Hematopoietic multipotent progenitor cell treated with erythropoietin and hydrocortisone succinate and interleukin-3 and kit ligand, for 17 days (in vitro differentiated cells): ENCODE data around the gene PSMA7.
A peak's percentile ranks its signal among the peaks of the same experiment; 100 is the strongest.
"Not testable (repeated sequence)": the region's sequence is repeated elsewhere in the genome, so short reads cannot be mapped to it uniquely, and the experiment has no call there.

Experiments used
- DNase-seq: peaks from one replicate; pipeline ENCODE4 v3.0.0-alpha.2; 2015; ENCODE audit warnings: low spot score

The PSMA7 gene

GRCh38 chr20:62119115-62119514, 24.1 kb downstream of the PSMA7 start:
- no peak for DNase-seq

- no peak for DNase-seq
Observed at GRCh38 chr20:62118113-62119043, 24.8 kb downstream of the PSMA7 start.

DNA sequence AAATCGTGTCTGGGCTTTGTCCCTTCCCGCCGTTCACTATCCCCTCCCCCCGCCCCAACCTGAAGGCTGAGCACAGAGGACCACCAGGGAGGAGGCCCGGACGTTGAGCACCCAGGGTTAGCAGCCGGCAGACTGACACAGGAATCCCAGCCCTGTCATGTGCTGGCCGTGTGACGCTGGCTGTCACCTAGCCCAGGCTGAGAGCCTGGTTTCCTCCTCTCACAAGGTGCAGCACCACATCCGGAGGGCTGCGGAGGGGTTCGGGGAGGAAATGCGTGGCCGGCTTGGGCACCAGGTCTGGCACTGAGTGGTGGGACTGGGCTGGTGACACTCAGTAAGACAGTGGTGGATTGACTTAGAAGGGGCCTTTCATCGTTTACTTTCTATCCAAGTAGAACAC, 25.5 kb downstream of the PSMA7 start:
- DNase-seq, result no peak

DNA sequence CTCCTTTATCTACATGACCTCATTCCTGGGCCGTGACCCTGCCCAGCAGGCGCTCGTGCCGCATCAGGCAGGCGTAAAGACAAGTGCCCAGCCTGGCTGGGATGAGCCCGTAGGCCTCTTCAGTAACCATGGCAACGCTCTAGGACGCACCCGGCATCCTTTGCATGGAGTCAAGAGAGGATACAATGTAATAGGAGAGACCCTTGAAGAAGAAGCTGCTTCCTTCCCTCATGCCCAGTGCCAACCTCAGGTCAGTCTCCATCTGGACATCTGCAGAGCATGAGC, 25.9 kb downstream of the PSMA7 start:
- no peak for DNase-seq

- DNase-seq, result no peak
Observed at GRCh38 chr20:62116558-62117361, 26.4 kb downstream of the PSMA7 start.

DNA sequence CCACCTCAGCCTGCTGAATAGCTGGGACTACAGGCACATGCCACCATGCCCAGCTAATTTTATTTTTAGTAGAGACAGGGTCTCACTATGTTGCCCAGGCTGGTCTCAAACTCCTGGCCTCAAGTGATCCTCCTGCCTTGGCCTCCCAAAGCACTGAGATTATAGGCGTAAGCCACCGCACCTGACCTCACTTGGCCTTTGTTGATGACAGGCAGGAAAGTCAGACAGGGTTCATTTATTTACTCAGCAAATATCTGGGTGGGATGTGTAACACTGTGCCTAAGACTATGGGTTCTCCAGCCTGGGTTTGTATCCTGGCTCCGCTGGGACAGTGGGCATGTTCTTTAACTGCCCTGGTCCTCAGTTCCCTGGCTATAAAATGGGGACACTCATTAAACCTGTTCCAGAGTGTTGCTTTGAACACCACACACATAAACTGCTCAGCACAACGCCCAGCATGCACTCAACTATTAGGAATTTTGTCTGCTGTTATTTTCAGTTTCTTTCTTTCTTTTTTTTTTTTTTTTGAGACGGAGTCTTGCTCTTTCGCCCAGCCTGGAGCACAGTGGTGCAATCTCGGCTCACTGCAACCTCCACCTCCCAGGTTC, 27.3 kb downstream of the PSMA7 start:
- not testable (repeated sequence) for DNase-seq

DNA sequence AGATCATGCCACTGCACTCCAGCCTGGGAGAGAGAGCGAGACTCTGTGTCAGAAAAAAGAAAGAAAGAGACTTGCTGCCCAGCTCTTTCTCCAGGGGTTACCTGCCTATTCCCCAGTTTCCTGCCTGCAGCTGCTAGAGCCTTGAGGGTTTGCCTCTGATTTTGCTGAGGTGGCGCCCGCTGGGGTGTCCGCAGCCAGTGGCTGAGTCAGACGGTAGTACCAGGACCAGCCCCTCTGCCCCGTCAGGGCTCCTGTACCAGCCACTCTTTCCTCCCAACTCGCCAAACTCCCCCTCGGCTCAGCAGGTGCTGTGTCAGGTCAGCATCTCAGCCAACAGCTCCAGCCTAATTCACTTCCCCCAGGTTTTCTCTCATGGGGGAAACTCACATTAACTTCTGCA, 28.3 kb downstream of the PSMA7 start:
- no peak for DNase-seq

DNA sequence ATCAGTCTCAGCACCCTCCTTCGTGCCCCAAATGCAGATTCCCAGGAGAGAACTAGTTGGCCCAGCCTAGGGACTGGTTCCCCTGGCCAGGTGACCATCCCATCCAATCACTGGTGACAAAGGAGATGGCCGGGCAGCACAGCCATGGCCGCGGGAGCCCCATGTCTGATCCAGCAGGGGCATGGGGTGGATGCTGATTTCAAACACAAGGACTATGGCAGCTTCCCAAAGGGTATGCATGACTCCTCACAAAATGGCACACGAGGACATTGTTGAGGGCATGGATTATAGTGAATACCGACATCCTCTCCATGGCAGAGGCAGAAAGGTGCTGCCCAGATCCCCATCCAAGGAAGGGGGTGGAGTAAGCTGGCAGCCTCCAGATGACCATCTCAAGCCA, 30.8 kb downstream of the PSMA7 start:
- no peak for DNase-seq

- no peak for DNase-seq
Observed at GRCh38 chr20:62111148-62111547, 32.0 kb downstream of the PSMA7 start.

DNA sequence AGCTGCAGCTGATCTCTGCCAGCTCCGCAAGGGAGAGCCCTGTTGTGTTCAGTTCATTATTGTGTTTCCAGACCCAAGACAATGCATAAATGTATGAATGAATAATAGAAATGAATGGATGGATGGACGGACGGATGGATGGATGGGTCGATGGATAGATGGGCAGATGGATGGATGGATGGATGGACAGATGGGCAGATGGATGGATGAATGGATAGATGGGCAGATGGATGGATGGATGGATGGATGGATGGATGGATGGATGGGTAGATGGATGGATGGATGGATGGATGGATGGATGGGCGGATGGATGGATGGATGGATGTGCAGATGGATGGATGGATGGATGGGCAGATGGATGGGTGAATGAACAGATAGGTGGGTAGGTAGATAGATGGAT, 37.6 kb downstream of the PSMA7 start:
- no peak for DNase-seq

DNA sequence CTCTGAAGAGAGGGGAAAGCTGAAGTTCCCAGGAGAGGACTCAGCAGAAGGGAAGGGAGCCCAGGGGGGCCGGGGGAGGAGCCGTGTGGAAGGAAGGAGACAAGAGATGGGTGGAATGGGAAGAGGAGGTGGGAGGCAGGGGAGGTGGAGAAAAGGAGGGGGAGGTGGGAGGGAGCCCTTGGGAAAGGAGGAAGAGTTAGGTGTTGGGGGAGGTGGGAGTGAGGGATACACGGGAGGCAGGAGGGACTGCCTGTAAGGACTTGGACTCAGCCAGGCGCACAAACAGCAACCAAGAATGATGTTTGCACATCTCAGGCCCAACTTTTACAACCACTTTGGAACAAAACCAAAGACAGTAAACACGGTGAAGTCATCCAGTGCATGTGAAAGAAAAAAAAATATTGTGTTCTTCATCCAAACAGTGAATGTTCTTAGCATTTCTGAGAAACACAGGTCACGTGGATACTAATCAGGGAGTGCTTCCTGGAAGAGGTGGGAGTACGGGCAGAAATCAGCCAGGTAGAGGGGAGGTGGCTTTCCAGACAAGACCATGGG, 38.3 kb downstream of the PSMA7 start:
- DNase-seq, result no peak

DNA sequence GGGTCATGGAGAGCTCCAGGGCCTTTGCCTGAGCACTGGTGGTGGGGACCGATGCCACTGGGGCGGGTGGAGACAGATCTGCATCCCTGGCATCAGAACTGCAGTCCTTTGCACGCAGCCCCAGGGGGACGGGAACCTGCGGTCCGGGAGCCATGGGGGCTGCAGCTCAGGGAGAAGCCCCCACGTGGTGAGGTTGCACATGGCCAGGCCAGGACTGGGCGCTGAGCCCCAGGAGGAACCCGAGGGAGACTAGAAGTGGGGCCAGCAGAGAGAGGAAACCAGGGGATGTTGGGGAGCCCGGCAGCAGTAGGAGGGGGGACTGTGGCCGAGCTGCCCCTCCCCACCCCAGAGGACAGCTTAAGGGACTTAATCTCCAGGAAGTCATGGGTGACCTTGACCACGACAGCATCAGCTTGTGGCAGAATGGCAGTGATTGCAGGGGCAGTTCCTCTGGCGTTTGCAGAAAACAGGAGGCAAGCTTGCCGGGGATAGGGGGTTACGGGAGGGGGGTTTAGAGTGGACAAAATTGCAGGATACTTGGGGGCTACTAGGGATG, 38.9 kb downstream of the PSMA7 start:
- no peak for DNase-seq

- no peak for DNase-seq
Observed at GRCh38 chr20:62103508-62104233, 39.5 kb downstream of the PSMA7 start.

GRCh38 chr20:62101078-62101477, 42.1 kb downstream of the PSMA7 start:
- DNase-seq, result no peak

DNA sequence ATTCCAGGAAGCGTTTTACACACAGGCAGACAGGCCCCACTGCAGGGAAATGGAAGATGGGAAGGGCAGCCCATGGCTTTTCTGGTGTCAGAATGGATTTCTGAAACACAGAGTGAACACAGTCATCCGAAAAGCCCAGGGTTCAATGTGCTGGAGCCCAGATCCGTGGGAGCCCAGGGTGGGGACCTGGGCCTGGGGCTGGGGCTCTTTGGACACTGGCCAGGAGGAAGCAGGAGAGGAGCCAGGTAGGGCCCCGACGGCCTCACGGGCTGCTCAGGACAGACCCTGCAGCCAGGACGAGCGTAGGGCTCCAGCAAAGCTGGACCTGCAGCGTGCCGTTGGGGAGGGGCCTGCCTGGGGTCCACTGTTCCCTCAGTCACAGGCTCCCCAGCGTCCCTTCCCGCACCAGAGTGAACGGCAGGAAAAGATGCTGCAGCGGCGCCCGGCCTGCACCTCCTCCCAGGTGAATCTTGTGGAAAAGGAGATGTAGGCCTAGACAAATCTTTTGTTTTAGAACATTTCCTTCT, 45.2 kb downstream of the PSMA7 start:
- DNase-seq, result no peak

GRCh38 chr20:62096421-62097380, 46.5 kb downstream of the PSMA7 start:
- no peak for DNase-seq

- peak; percentile 22 for DNase-seq
Observed at GRCh38 chr20:62089393-62089792, 53.8 kb downstream of the PSMA7 start.

DNA sequence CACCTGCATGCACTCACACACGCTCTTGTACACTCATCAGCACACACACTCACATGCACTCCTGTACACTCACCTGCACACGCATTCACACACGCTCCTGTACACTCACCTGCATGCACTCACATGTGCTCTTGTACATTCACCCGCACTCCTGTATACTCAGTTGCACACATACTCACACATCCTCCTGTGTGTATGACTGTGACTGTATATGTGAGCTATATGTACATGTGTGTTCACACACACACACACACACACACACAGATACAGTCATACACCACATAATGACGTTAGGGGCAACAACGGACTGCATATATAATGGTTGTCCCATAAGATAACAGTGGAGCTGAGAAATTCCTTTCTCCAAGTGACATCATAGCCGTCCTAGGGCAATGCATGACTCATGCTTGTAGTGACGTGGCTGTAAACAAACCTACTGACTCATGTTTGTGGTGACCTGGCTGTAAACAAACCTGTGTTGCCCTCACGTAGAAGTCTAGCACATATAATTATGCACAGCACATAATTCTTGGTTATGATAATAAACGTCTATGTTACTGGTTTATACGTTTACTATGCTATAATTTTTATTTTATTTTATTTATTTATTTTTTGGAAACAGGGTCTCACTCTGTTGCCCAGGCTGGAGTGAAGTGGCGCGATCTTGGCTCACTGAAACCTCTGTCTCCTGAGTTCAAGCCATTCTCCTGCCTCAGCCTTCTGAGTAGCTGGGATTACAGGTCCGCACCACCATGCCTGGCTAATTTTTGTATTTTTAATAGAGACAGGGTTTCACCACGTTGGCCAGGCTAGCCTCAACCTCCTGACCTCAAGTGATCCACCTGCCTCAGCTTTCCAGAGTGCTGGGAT, 54.7 kb downstream of the PSMA7 start:
- DNase-seq, result peak; percentile 74

- DNase-seq, result no peak
Observed at GRCh38 chr20:62087632-62088031, 55.6 kb downstream of the PSMA7 start.
